ENCODE results near the gene FBXL2.

DNA sequence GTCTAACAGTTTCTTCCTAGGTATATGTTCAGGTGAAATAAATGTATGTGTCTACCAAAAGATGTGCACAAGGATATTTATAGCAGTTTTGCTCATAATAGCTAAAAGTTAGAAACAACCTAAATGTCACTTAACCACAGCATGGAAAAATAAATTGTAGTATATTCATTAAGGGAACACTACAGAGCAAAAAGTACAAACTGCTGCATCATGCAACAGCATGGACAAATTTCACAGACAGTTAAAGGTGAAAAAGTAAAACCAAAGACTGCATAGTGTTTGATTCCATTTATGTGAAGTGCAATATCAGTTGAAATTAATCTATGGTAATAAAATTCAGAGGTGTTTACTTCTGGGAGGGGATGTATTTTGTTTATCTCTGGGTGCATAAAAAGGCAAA lies 62.5 kb downstream of the FBXL2 start:
- no peak for TF ChIP-seq CTCF (IDR thresholded peaks at IDR 0.05)
- TF ChIP-seq POLR2A (IDR thresholded peaks at IDR 0.05), result no peak
- TF ChIP-seq POLR2AphosphoS5 (IDR thresholded peaks at IDR 0.05; ENCODE audit: insufficient read depth in 1 of 2, low read depth in 1 of 2), result no peak

Data from vagina (tissue), 2 donors.